GM20431 (cell line): ENCODE data around the gene CLDN34.

Experiments used
- in situ Hi-C: fragments of 300-500 bp; cut with MseI, MboI; formaldehyde crosslinking; loops from one replicate; pipeline ENCODE4 v1.15.0; 2020; ENCODE audit warnings: low sequenced_read_pairs; ENCODE audit not compliant: unreplicated experiment

Gene CLDN34

GRCh38 chrX:9977635-9978034 is 10.5 kb downstream of the CLDN34 start:
- in situ Hi-C loops = no loop called here

- in situ Hi-C loops = no loop called here
These were observed 13.2 kb downstream of the CLDN34 start for GRCh38 chrX:9980401-9980800.

- in situ Hi-C loops = no loop called here
These were observed 13.8 kb downstream of the CLDN34 start for GRCh38 chrX:9980927-9981326.

- in situ Hi-C loops = no loop called here
These were observed 16.3 kb downstream of the CLDN34 start for GRCh38 chrX:9983441-9983840.

GRCh38 chrX:9983846-9984245 is 16.7 kb downstream of the CLDN34 start:
- in situ Hi-C loops = no loop called here

- in situ Hi-C loops = no loop called here
These were observed 21.6 kb downstream of the CLDN34 start for GRCh38 chrX:9988762-9989161.

GRCh38 chrX:9992061-9992460 is 24.9 kb downstream of the CLDN34 start:
- in situ Hi-C loops = no loop called here

GRCh38 chrX:9992724-9993123 is 25.6 kb downstream of the CLDN34 start:
- in situ Hi-C loops = no loop called here

GRCh38 chrX:9995855-9996339 is 28.7 kb downstream of the CLDN34 start:
- in situ Hi-C loops = no loop called here

- in situ Hi-C loops = no loop called here
These were observed 29.9 kb downstream of the CLDN34 start for GRCh38 chrX:9997041-9997440.

- in situ Hi-C loops = no loop called here
These were observed 30.4 kb downstream of the CLDN34 start for GRCh38 chrX:9997524-9997923.

GRCh38 chrX:10001496-10001895 is 34.3 kb downstream of the CLDN34 start:
- in situ Hi-C loops = loop anchor here (25.0 kb wide), 1 partner anchor 111 kb away; no protein-coding TSS in a partner anchor

- in situ Hi-C loops = loop anchor here (25.0 kb wide), 1 partner anchor 107 kb away; no protein-coding TSS in a partner anchor
These were observed 37.8 kb downstream of the CLDN34 start for GRCh38 chrX:10004832-10005475.

GRCh38 chrX:10006086-10006485 is 38.9 kb downstream of the CLDN34 start:
- in situ Hi-C loops = loop anchor here (25.0 kb wide), 1 partner anchor 106 kb away; no protein-coding TSS in a partner anchor

GRCh38 chrX:10006770-10007169 is 39.6 kb downstream of the CLDN34 start:
- in situ Hi-C loops = loop anchor here (25.0 kb wide), 1 partner anchor 106 kb away; no protein-coding TSS in a partner anchor

- in situ Hi-C loops = loop anchor here (25.0 kb wide), 1 partner anchor 105 kb away; no protein-coding TSS in a partner anchor
These were observed 40.5 kb downstream of the CLDN34 start for GRCh38 chrX:10007621-10008020.

- in situ Hi-C loops = loop anchor here (25.0 kb wide), 1 partner anchor 104 kb away; no protein-coding TSS in a partner anchor
These were observed 41.4 kb downstream of the CLDN34 start for GRCh38 chrX:10008483-10009056.

- in situ Hi-C loops = loop anchor here (25.0 kb wide), 1 partner anchor 103 kb away; no protein-coding TSS in a partner anchor
These were observed 42.6 kb downstream of the CLDN34 start for GRCh38 chrX:10009741-10010140.

- in situ Hi-C loops = loop anchor here (25.0 kb wide), 1 partner anchor 102 kb away; no protein-coding TSS in a partner anchor
These were observed 43.5 kb downstream of the CLDN34 start for GRCh38 chrX:10010686-10011085.

GRCh38 chrX:10011261-10011931 is 44.2 kb downstream of the CLDN34 start:
- in situ Hi-C loops = loop anchor here (25.0 kb wide), 1 partner anchor 101 kb away; no protein-coding TSS in a partner anchor

- in situ Hi-C loops = loop anchor here (25.0 kb wide), 1 partner anchor 100 kb away; no protein-coding TSS in a partner anchor
These were observed 44.8 kb downstream of the CLDN34 start for GRCh38 chrX:10011991-10012390.
